RWPE2 (cell line): ENCODE results near the gene SRBD1.

Source experiments
- ATAC-seq: fragments of 200-7000 bp; cut with Tn5 transposase; 3 replicates; pipeline ENCODE4 v1.9.1; 2021; ENCODE audit warnings: low read depth
- DNase-seq: peaks from one replicate; pipeline ENCODE4 v3.0.0-alpha.2; 2020; ENCODE audit warnings: low spot score
- H3K27ac ChIP-seq: fragments of 450-650 bp; 2 replicates; pipeline ENCODE4 v1.5.1; 2017; ENCODE audit warnings: mild to moderate bottlenecking; ENCODE audit not compliant: poor library complexity, severe bottlenecking
- H3K27me3 ChIP-seq: fragments of 250-450 bp; sonication (Bioruptor Pico); 2 replicates; pipeline ENCODE4 v1.5.1; 2021; ENCODE audit warnings: mild to moderate bottlenecking, moderate library complexity; ENCODE audit not compliant: insufficient read depth, poor library complexity, severe bottlenecking
- H3K36me3 ChIP-seq: fragments of 250-450 bp; sonication (Bioruptor Pico); 2 replicates; pipeline ENCODE4 v1.5.1; 2020; ENCODE audit warnings: low read depth, mild to moderate bottlenecking, moderate library complexity
- H3K4me1 ChIP-seq: fragments of 250-450 bp; sonication (Bioruptor Pico); 2 replicates; pipeline ENCODE4 v1.5.1; 2021; ENCODE audit warnings: mild to moderate bottlenecking, moderate library complexity; ENCODE audit not compliant: insufficient read depth, poor library complexity, severe bottlenecking
- H3K4me3 ChIP-seq: fragments of 250-450 bp; sonication (Bioruptor Pico); 2 replicates; pipeline ENCODE4 v1.5.1; 2021; ENCODE audit warnings: mild to moderate bottlenecking, moderate library complexity; ENCODE audit not compliant: severe bottlenecking
- H3K9me3 ChIP-seq: fragments of 250-450 bp; sonication (Bioruptor Pico); 2 replicates; pipeline ENCODE4 v1.5.1; 2021; ENCODE audit warnings: mild to moderate bottlenecking, moderate library complexity; ENCODE audit not compliant: severe bottlenecking
- CTCF ChIP-seq: fragments of 450-650 bp; IDR thresholded peaks from one replicate; pipeline ENCODE4 v1.5.1; 2017; ENCODE audit warnings: mild to moderate bottlenecking, moderate library complexity; ENCODE audit not compliant: poor library complexity, severe bottlenecking

SRBD1 gene

GRCh38 chr2:45446016-45446415 lies 165.1 kb downstream of the SRBD1 start:
- no peak for TF ChIP-seq CTCF
- peaks cover 4% of the 10 kb centered on the region for H3K4me1 ChIP-seq
- no peaks in the 10 kb centered on the region for H3K36me3 ChIP-seq
- ATAC-seq (no peak), DNase-seq (no peak)
- H3K9me3 ChIP-seq: no peaks in the 10 kb centered on the region
- no peak overlapping the region for H3K4me3 ChIP-seq
- no peak overlapping the region for H3K27ac ChIP-seq
- no peaks in the 10 kb centered on the region for H3K27me3 ChIP-seq

- no peak for TF ChIP-seq CTCF
- Histone ChIP-seq H3K36me3 (no peaks in the 10 kb centered on the region), H3K4me1 (peaks cover 4% of the 10 kb centered on the region), H3K27ac (no peak overlapping the region), H3K27me3 (no peaks in the 10 kb centered on the region), H3K9me3 (no peaks in the 10 kb centered on the region), H3K4me3 (no peak overlapping the region)
- no peak for DNase-seq
- no peak for ATAC-seq
Observed at GRCh38 chr2:45445037-45445436, 166.0 kb downstream of the SRBD1 start.

- ATAC-seq: no peak
- no peak for DNase-seq
- TF ChIP-seq CTCF: no peak
- Histone ChIP-seq H3K27me3 (no peaks in the 10 kb centered on the region), H3K4me3 (no peak overlapping the region), H3K9me3 (no peaks in the 10 kb centered on the region), H3K4me1 (peaks cover 4% of the 10 kb centered on the region), H3K27ac (no peak overlapping the region), H3K36me3 (no peaks in the 10 kb centered on the region; the same call in 1 of the 2 replicates)
Observed at GRCh38 chr2:45443012-45443411, 168.1 kb downstream of the SRBD1 start.

GRCh38 chr2:45442026-45442425 lies 169.0 kb downstream of the SRBD1 start:
- DNase-seq: no peak
- Histone ChIP-seq H3K27me3 (no peaks in the 10 kb centered on the region), H3K27ac (no peak overlapping the region), H3K9me3 (no peaks in the 10 kb centered on the region), H3K4me1 (peaks cover 4% of the 10 kb centered on the region), H3K36me3 (no peaks in the 10 kb centered on the region; the same call in 1 of the 2 replicates), H3K4me3 (no peak overlapping the region)
- no peak for TF ChIP-seq CTCF
- no peak for ATAC-seq

- ATAC-seq (peak; percentile 36; the same call in 2 of the 3 replicates), DNase-seq (no peak)
- H3K27me3 ChIP-seq: no peaks in the 10 kb centered on the region
- no peak overlapping the region for H3K27ac ChIP-seq
- no peaks in the 10 kb centered on the region; the same call in 1 of the 2 replicates for H3K36me3 ChIP-seq
- H3K4me1 ChIP-seq: peaks cover 4% of the 10 kb centered on the region
- no peaks in the 10 kb centered on the region for H3K9me3 ChIP-seq
- no peak overlapping the region for H3K4me3 ChIP-seq
- no peak for TF ChIP-seq CTCF
Observed at GRCh38 chr2:45441571-45441970, 169.5 kb downstream of the SRBD1 start.
